Kidney epithelial cell (primary cell): ENCODE results near the gene RHOC. TPM values are rescaled to one million over a fixed set of nuclear protein-coding genes. Genes with fewer than 3 reads are reported as not detected.

Experiments
- DNase-seq: peaks from one replicate; pipeline ENCODE4 v3.0.0-alpha.2; 2010; ENCODE audit warnings: low read depth
- H3K27me3 ChIP-seq: 2 replicates; pipeline ENCODE4 v1.6.0; 2011; ENCODE audit warnings: low read length; ENCODE audit not compliant: control insufficient read depth, insufficient read depth
- H3K36me3 ChIP-seq: 2 replicates; pipeline ENCODE4 v1.5.1; 2011; ENCODE audit warnings: low read length; ENCODE audit not compliant: control insufficient read depth, insufficient read depth
- H3K4me3 ChIP-seq: 2 replicates; pipeline ENCODE4 v1.5.1; 2011; ENCODE audit warnings: low read depth, mild to moderate bottlenecking, control low read depth, low read length
- CTCF ChIP-seq: IDR thresholded peaks from 2 replicates; pipeline ENCODE4 v1.5.1; 2011; ENCODE audit warnings: mild to moderate bottlenecking, moderate library complexity, low read length, control low read depth, inconsistent platforms; ENCODE audit not compliant: insufficient read depth, poor library complexity, severe bottlenecking
- total RNA-seq: library from RNA; depleted of rRNA; stranded (reverse); fragments of >200 nt; gene quantifications from 2 replicates; pipeline ENCODE4 v1.2.3, GENCODE V29; 2015

Gene RHOC
- total RNA-seq, result 634 and 639 TPM in 2 replicates

DNA sequence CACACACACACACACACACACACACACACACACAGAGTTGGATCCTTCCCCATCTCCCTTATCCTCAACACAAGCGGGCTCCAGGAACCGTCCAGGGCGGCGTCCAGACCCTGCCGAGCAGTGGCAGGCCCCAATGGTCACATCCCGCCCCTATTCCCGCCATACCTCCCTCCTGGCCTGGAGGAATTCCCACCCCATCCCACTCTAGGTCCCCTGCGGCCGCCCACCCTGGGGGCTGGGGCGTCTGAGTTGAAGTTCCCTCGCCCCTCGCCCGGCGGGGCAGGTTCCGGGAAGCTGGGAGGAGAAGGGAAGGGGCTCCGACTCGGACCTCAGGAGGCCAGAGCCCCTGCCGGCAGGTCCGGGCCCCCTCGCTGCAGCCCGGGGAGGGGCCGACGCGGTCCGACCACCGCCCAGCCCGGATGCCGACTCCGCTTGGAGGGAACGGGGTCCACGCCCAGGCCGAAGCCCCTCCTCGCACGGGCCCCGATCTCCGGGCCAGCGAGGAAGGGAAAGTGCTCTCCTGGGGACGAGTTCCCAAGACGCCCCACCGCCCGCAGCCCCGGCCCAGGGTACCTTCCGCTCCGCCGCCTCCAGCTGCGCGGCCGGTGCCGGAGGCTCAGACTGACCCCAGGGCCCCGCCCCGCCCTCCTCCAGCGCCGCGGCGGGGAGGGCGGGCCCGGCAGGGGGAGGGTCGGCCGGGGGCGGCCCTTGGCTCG, at the start of gene RHOC:
Gene RHOC, minus strand, starts transcription at position 623 of the 716 bp plus-strand sequence. CDS start 3,328 bp downstream, outside the sequence.
- no peak for DNase-seq

GRCh38 chr1:112754116-112754628, 47.2 kb upstream of the RHOC start:
- no peak for TF ChIP-seq CTCF
- Histone ChIP-seq H3K4me3 (no peak overlapping the region), H3K36me3 (no peaks in the 10 kb centered on the region), H3K27me3 (no peaks in the 10 kb centered on the region)
- DNase-seq, result no peak

More for the DNA sequence above, at the start of gene RHOC:
- no peak for TF ChIP-seq CTCF
- Histone ChIP-seq H3K4me3 (peak within 1 kb of the TSS; percentile 70), H3K36me3 (peaks cover 1% of the 10 kb centered on the region), H3K27me3 (no peaks in the 10 kb centered on the region)

DNA sequence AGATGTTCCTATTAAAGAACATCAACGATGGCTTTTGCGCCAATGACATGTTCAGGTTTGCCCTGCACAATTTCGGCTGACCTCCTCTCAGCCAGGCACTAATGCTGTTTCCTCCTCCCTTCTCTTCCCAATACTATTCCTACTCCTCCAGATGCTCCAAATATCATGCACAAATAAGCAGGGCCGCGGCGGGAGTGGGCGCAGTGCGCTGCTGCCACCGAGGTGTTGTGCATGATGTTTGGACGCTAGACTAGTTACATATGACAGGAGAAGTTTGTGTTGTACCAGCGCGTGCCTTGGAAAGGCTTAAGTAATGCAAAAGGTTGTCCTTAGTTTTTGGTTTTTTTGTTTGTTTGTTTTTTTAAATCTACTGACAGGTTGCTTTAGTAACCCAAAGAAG, 41.5 kb upstream of the RHOC start:
- H3K27me3 ChIP-seq, result peaks cover 10% of the 10 kb centered on the region
- no peak for TF ChIP-seq CTCF

DNA sequence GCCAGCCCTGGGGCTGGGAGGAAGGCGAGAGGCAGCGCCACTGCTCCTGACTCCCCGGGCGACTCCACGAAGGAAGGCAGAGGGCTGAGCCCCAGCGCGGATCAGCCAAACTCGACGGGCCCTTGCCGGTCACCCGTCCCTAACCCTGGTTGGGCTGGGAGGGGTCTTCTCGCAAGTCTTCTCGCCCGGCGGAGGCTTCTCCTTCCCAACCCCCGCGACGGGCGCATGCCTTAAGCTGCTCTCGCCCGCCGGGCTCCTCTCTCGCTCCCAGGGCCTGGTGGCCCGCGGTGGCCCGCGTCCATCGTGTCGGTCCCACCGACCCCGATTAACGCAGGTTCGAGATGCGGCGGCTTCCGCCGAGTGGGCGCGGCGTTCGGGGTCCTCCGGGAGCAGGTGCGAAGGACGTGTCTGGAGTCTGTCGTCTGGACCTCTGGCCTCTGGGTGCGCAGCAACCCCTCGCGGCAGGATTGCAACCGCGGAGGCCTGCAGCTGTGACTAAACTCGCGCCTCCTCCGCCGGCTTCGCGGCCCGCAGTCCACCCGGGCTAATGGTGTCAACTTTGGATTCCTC, 37.2 kb upstream of the RHOC start:
- TF ChIP-seq CTCF, result peak; percentile 67
- no peak for DNase-seq
- Histone ChIP-seq H3K27me3 (peaks cover 10% of the 10 kb centered on the region), H3K36me3 (no peaks in the 10 kb centered on the region), H3K4me3 (peak overlapping the region; percentile 32)

More for the DNA sequence above, 41.5 kb upstream of the RHOC start:
- Histone ChIP-seq H3K4me3 (no peak overlapping the region), H3K36me3 (no peaks in the 10 kb centered on the region)
- no peak for DNase-seq

DNA sequence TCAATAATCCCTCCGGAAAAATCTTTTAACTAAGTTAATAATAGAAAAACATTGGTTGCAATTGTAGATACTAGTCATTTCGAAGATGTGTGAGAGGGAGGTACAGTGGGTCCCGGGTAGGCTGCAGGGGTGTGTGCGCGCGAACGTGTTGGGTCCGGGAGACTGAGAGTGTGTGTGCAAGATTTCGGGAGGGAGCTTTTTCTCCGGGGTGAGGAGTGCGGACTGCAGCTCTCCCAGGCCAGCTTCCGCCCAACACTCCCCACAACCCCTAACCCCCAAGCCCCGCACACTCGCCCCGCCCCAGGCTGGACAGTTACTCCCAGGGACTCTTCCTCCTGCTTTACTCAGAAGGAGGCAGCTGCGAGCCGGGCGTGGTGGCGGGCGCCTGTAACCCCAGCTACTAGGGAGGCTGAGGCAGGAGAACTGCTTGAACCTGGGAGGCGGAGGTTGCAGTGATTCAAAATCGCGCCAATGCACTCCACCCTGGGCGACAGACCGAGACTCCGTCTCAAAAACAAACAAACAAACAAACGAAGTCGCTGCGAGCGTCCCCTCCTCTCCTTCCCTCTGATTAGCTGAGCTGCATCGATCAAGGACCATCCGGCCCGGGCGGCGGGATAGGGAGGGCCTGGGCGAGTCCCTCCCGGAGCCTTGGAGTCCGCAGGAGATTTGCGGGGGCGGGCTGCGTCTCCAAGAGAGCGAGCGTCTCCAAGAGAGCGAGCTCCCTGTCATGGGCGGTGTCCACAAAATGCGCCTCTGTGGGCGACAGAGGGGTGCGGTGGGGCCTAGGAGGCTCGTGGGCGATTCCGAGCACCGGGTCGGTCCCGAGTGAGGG, 36.5 kb upstream of the RHOC start:
- no peak for TF ChIP-seq CTCF
- DNase-seq, result no peak
- Histone ChIP-seq H3K27me3 (peaks cover 10% of the 10 kb centered on the region), H3K36me3 (no peaks in the 10 kb centered on the region), H3K4me3 (peak overlapping the region; percentile 32)
